ENCODE measurements around the gene MMP24.
"Not testable (repeated sequence)": the region's sequence is repeated elsewhere in the genome, so short reads cannot be mapped to it uniquely, and the experiment has no call there.

The MMP24 gene

GRCh38 chr20:35311822-35312221 is 85.3 kb downstream of the MMP24 start:
- no peak for DNase-seq (ENCODE audit: low read depth)

- DNase-seq (ENCODE audit: low read depth) = peak; percentile 49
Observed at GRCh38 chr20:35312318-35312717, 85.8 kb downstream of the MMP24 start.

- DNase-seq (ENCODE audit: low read depth) = peak; percentile 62
Observed at GRCh38 chr20:35314816-35315631, 88.5 kb downstream of the MMP24 start.

- DNase-seq (ENCODE audit: low read depth) = not testable (repeated sequence)
Observed at GRCh38 chr20:35315632-35316020, 89.1 kb downstream of the MMP24 start.

- no peak for DNase-seq (ENCODE audit: low read depth)
Observed at GRCh38 chr20:35316086-35316485, 89.6 kb downstream of the MMP24 start.

- no peak for DNase-seq (ENCODE audit: low read depth)
Observed at GRCh38 chr20:35317416-35318210, 91.1 kb downstream of the MMP24 start.

- no peak for DNase-seq (ENCODE audit: low read depth)
Observed at GRCh38 chr20:35318502-35319157, 92.1 kb downstream of the MMP24 start.

- DNase-seq (ENCODE audit: low read depth) = no peak
Observed at GRCh38 chr20:35319192-35319870, 92.8 kb downstream of the MMP24 start.

GRCh38 chr20:35319871-35320197 is 93.3 kb downstream of the MMP24 start:
- DNase-seq (ENCODE audit: low read depth) = no peak

- peak; percentile 61 for DNase-seq (ENCODE audit: low read depth)
Observed at GRCh38 chr20:35320396-35321126, 94.1 kb downstream of the MMP24 start.

- DNase-seq (ENCODE audit: low read depth) = no peak
Observed at GRCh38 chr20:35325401-35325800, 98.9 kb downstream of the MMP24 start.

- DNase-seq (ENCODE audit: low read depth) = no peak
Observed at GRCh38 chr20:35326021-35326739, 99.7 kb downstream of the MMP24 start.

All from stromal cell of bone marrow (primary cell).